NCI-H524 treated with DMSO at 0.1 percent for 48 hours (cell line): ENCODE measurements around the gene GFRA4.

Experiments
- DNase-seq: peaks from one replicate; lab custom pipeline; 2025; lab: John Stamatoyannopoulos, UW

The GFRA4 gene

GRCh38 chr20:3663031-3663701, at the start of gene GFRA4:
Gene GFRA4 (minus strand): TSS chr20:3663399. CDS start chr20:3663399, 0 bp downstream.
- DNase-seq = no peak

GRCh38 chr20:3712279-3712873, 49.2 kb upstream of the GFRA4 start, which contains the start of gene SIGLEC1:
Gene SIGLEC1 (minus strand): TSS chr20:3712600. CDS start chr20:3707128, 5,472 bp downstream.
- DNase-seq = no peak

- DNase-seq = no peak
Measured at GRCh38 chr20:3711484-3711941, 48.3 kb upstream of the GFRA4 start.

- DNase-seq = no peak
Measured at GRCh38 chr20:3710703-3711483, 47.7 kb upstream of the GFRA4 start.

GRCh38 chr20:3710011-3710466, 46.8 kb upstream of the GFRA4 start:
- no peak for DNase-seq

GRCh38 chr20:3707508-3707899, 44.3 kb upstream of the GFRA4 start:
- no peak for DNase-seq

GRCh38 chr20:3706774-3707507, 43.7 kb upstream of the GFRA4 start:
- no peak for DNase-seq

- no peak for DNase-seq
Measured at GRCh38 chr20:3705970-3706739, 43.0 kb upstream of the GFRA4 start.

GRCh38 chr20:3705491-3705969, 42.3 kb upstream of the GFRA4 start:
- no peak for DNase-seq

- DNase-seq = no peak
Measured at GRCh38 chr20:3704087-3704486, 40.9 kb upstream of the GFRA4 start.

GRCh38 chr20:3702611-3703391, 39.6 kb upstream of the GFRA4 start:
- no peak for DNase-seq

GRCh38 chr20:3701061-3701998, 38.1 kb upstream of the GFRA4 start:
- DNase-seq = no peak

- no peak for DNase-seq
Measured at GRCh38 chr20:3699037-3699436, 35.8 kb upstream of the GFRA4 start.

- no peak for DNase-seq
Measured at GRCh38 chr20:3698591-3699001, 35.4 kb upstream of the GFRA4 start.

- DNase-seq = no peak
Measured at GRCh38 chr20:3697588-3698305, 34.5 kb upstream of the GFRA4 start.

- no peak for DNase-seq
Measured at GRCh38 chr20:3696745-3697587, 33.8 kb upstream of the GFRA4 start.

GRCh38 chr20:3696200-3696599, 33.0 kb upstream of the GFRA4 start:
- no peak for DNase-seq

- no peak for DNase-seq
Measured at GRCh38 chr20:3694864-3695263, 31.7 kb upstream of the GFRA4 start.
